UCSD-AML1 (cell line): Measurements from ENCODE around the gene TMEM219.

ENCODE experiments used
- DNase-seq: peaks from one replicate; lab custom pipeline; 2025; ENCODE audit not compliant: unreplicated experiment; lab: John Stamatoyannopoulos, UW

Gene TMEM219

DNA sequence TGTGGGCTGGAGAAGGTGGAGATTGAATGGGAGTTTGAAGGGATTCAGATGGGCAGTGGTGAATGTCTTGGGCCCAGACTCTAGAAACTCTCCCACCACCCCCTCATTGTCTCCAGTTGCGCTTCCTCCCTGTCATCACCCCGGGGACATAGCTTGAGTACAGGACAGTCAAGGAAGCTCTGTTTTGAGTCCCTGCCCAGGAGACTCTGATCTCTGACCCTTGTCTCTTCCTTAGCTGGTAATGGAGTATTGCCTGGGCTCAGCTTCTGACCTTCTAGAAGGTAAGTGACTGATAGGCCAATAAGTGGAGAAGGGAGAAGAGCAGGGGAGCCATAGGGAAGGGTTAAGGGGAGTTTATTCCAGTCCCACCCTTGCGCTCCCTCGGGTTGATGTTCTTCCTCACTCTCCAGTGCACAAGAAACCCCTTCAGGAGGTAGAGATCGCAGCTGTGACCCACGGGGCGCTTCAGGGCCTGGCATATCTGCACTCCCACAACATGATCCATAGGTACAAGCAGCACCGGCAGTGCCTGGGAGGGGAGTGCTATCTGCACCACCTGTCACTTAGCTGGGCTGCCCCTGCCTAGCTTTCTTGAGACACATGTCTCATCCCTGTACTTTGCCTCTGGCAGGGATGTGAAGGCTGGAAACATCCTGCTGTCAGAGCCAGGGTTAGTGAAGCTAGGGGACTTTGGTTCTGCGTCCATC, 16.8 kb downstream of the TMEM219 start:
- no peak for DNase-seq

- no peak for DNase-seq
These were observed 20.9 kb downstream of the TMEM219 start for GRCh38 chr16:29982560-29983419.

- no peak for DNase-seq
These were observed 21.7 kb downstream of the TMEM219 start for GRCh38 chr16:29983420-29984136.

- no peak for DNase-seq
These were observed 22.4 kb downstream of the TMEM219 start for GRCh38 chr16:29984137-29984763.

DNA sequence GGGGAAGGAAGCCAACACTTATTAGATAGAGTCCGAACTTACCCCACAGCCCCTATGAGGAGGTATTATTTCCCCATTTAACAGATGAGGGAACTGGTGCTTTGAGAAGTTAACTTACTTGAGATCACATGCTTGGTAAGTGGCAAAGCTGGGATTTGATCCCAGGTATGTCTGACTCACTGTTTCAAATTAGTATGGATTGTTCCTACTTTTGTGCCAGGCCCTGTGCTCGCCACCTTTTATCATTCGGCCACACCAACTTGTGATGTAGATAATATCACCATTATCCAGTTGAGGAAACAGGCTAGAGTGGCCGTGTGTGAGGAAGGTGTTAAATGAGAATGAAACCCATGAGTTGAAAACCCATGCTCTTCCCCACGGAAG, 22.9 kb downstream of the TMEM219 start:
- no peak for DNase-seq

GRCh38 chr16:29985271-29985811, 23.5 kb downstream of the TMEM219 start:
- DNase-seq, result no peak

DNA sequence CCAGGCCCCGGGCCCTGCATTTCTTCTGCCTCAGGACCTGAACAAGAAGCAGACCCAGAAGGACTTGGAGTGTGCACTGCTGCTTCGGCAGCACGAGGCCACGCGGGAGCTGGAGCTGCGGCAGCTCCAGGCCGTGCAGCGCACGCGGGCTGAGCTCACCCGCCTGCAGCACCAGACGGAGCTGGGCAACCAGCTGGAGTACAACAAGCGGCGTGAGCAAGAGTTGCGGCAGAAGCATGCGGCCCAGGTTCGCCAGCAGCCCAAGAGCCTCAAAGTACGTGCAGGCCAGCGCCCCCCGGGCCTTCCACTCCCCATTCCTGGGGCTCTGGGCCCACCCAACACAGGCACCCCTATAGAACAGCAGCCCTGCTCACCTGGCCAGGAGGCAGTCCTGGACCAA, 24.4 kb downstream of the TMEM219 start:
- DNase-seq, result no peak

DNA sequence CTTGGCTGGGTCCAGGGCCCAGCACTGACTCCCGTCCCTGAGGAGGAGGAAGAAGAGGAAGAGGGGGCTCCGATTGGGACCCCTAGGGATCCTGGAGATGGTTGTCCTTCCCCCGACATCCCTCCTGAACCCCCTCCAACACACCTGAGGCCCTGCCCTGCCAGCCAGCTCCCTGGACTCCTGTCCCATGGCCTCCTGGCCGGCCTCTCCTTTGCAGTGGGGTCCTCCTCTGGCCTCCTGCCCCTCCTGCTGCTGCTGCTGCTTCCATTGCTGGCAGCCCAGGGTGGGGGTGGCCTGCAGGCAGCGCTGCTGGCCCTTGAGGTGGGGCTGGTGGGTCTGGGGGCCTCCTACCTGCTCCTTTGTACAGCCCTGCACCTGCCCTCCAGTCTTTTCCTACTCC, 25.1 kb downstream of the TMEM219 start:
- no peak for DNase-seq

DNA sequence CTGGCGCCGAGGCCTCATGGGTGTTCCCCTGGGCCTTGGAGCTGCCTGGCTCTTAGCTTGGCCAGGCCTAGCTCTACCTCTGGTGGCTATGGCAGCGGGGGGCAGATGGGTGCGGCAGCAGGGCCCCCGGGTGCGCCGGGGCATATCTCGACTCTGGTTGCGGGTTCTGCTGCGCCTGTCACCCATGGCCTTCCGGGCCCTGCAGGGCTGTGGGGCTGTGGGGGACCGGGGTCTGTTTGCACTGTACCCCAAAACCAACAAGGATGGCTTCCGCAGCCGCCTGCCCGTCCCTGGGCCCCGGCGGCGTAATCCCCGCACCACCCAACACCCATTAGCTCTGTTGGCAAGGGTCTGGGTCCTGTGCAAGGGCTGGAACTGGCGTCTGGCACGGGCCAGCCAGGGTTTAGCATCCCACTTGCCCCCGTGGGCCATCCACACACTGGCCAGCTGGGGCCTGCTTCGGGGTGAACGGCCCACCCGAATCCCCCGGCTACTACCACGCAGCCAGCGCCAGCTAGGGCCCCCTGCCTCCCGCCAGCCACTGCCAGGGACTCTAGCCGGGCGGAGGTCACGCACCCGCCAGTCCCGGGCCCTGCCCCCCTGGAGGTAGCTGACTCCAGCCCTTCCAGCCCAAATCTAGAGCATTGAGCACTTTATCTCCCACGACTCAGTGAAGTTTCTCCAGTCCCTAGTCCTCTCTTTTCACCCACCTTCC, 25.6 kb downstream of the TMEM219 start:
- no peak for DNase-seq

DNA sequence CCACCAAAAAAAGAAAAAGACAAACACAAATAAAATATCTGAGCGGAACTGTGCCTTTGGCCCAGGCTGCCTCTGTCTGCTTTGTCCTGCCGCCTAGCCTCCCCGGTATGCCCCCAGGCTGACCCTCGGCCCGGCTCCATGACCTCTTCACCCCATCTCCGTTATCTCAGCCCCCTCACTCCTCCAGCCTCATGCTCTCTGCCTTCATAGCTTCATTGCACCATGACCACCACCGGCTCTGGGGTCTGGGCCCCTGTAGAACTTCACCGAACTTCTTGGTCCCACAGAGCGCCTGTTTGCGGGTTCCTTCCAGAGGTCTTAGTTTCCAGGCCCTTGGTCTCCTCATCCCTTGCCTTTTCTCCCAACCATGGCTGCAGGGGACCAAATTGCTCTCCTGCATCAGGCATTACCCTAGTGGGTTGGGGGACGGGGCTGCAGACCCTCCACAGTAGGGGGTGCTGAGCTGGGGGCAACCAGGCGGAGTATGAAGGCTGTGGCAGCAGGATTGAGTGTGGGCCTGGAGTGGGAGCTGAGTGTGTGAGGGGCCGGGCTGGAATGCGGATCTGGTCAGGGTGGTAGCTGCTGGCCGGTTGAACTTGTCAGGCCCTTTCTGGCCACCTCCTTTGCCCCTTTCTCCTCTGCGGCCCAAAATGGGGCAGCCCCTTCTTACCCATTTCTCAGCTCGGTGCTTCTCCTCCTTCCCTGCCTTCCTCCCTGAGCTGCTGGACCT, 26.6 kb downstream of the TMEM219 start:
- DNase-seq, result no peak

DNA sequence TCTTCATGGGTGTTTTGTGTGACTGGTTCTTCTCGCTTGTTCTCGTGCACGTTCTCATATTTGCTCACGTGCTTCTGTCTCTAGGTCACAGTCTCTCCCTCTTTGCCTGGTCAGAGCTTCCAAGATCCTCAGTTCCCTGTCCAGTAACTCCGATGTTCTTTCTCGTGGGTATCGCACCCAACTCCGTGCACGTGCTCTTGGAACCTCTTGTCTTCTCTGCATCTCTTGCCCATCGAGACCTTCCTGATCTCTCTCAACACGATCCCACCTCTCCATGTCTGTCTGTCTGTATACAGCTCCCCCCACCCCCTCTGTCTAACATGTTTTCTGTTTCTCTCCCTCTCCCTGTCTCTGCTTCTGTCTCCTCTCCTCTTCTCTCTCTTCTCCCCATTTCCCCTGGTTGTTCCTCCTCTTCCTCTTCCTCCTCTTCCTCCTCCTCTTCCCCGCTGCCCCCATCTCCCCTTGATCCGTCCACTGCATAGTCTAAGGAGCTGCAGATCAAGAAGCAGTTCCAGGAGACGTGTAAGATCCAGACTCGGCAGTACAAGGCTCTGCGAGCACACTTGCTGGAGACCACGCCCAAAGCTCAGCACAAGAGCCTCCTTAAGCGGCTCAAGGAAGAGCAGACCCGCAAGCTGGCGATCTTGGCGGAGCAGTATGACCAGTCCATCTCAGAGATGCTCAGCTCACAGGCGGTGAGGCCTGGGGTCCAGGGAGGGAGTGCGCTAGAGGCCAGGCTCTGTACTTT, 27.4 kb downstream of the TMEM219 start:
- no peak for DNase-seq

DNA sequence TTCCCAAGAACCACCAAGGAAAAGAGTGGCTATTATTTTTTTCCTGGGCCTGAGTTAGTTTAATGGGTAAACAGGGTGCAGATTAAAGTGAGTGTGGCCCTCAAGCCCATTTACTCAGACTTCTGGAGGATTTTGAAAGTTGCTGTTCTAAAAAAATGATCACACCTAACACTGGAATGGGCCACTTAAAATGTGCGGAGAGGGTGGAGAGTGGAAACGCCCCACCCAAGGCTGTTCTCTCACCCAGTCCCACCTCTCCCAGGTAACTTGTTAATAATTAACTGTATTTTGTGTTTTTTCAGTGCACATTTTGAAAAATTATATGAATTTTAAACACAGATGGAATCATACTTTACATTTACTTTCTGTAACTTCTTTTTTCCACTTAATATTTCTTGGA, 28.2 kb downstream of the TMEM219 start:
- no peak for DNase-seq

GRCh38 chr16:29990883-29991570, 29.1 kb downstream of the TMEM219 start:
- DNase-seq, result no peak

GRCh38 chr16:29991571-29991904, 29.7 kb downstream of the TMEM219 start:
- no peak for DNase-seq

GRCh38 chr16:29992344-29992967, 30.6 kb downstream of the TMEM219 start:
- no peak for DNase-seq

DNA sequence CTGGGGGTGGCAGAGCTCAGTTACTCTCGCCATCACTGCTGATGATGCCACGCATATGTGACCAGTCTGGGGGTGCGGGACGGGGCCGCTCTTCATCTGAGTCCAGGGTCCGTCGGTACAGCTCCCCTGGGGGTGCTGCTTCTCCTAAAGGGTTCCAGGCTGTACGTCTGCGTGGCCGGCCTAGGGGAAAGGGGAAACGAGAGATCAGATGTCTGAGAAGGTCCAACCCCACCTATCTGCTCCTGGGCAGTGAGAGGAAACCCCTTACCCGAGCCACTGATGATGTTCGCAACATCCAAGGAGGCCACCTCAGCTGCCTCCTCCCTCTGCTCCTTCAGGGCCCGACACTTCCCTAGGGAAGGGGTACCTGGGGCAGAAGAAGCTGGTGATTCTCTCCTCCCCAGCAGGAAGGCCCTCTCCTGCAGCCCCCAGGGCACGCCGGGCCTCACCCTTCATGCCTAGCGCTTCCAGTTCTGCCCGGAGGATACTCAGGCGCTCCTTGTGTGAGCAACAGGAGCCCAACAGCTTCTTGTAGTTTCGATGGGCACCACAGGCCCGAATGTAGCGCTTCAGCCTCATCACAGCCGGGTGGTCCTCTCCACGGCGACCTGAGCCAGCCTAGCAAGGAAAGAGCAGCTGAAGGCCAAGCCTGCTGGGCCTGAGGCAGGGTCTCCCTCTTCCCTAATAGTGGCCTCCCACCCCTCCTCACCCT, 31.5 kb downstream of the TMEM219 start:
- DNase-seq, result no peak

GRCh38 chr16:29993903-29994599, 32.2 kb downstream of the TMEM219 start:
- no peak for DNase-seq
